Measurements from ENCODE around the gene CGB1. TPM values are rescaled to one million over a fixed set of nuclear protein-coding genes. Genes with fewer than 3 reads are reported as not detected.

Gene CGB1
- polyA plus RNA-seq, 1 of the 3 experiments (the other 2 are of a cell fraction) = not detected

DNA sequence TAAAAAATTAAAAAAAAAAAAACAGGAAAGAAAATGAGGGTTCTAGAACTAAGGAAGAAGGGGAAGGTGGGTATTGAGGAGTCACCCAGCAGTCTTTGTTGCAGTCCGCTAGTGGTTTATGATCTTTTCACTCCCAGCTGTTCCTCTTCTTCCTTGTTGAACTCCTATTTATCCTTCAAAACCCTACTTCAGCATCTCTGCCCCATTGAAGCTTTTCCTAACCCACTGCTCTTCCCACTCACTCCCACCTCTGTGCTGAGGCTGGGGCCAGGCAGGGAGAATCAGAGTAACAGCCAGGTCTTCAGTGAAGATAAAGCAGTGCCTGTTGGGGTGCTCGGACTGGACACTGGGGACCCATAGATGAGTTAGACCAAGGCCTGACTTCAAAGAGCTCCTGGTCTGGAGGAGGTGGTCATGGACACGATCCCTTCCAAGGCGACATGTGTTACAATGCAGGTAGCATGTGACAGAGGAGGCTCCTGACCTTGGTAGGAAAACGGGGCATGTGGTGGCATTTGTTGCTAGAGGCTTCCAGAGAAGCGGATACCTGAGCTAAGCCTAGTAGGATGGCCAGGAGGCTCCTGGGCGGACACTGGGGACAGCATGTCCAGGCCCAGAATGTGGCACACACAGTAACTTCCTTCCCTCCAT, 31.6 kb downstream of the CGB1 start (continued):
- TF ChIP-seq FOXM1 (IDR thresholded peaks at IDR 0.05; ENCODE audit: low read depth) (no peak), EZH2phosphoT487 (IDR thresholded peaks at IDR 0.05; ENCODE audit: borderline replicate concordance, low read depth) (no peak), RFX5 (IDR thresholded peaks at IDR 0.05; ENCODE audit: low read length) (no peak), TEAD4 (IDR thresholded peaks at IDR 0.05; ENCODE audit: borderline replicate concordance, insufficient read depth) (no peak)

DNA sequence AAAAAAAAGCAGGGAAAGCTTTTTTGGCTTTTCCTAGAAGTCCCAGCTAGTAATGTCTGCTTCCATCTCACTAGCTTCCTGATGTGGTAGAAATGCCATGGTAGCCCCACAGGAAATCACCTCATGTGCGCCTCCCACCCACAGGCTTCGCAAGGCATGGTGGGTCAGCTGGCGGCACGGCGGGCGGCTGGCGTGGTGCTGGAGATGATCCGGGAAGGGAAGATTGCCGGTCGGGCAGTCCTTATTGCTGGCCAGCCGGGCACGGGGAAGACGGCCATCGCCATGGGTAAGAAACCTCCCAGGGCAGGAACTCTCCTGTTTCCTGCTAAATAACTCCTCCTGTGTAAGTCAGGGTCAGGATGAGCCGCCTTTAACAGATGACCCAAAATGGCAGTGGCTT, 32.6 kb downstream of the CGB1 start:
- POLR2A ChIA-PET = no interaction called here
- Histone ChIP-seq H3K9me2 (no peaks in the 10 kb centered on the region), H3K4me1 (ENCODE audit: control insufficient read depth in 1 of 2, insufficient read depth in 2 of 2, low read depth in 1 of 2, low read length in 1 of 2) (no peaks in the 10 kb centered on the region), H3K27me3 (ENCODE audit: insufficient read depth) (no peaks in the 10 kb centered on the region), H3K4me3 (ENCODE audit: low read depth in 2 of 2, low read length in 1 of 2) (no peak overlapping the region), H3F3A (replicated peaks; ENCODE audit: insufficient read depth) (no peaks in the 10 kb centered on the region), H3K4me2 (no peak overlapping the region), H3K79me2 (ENCODE audit: insufficient read depth) (peaks cover 33% of the 10 kb centered on the region; the same call in 1 of the 2 replicates), H3K36me3 (replicated peaks in 1 of 2; ENCODE audit: control insufficient read depth in 1 of 2, insufficient read depth in 2 of 2, low read length in 1 of 2) (peaks cover 20 to 39% of the 10 kb centered on the region in 2 experiments), H3K9ac (no peak overlapping the region), H2AFZ (ENCODE audit: low read depth) (no peak overlapping the region), H4K20me1 (ENCODE audit: insufficient read depth) (no peaks in the 10 kb centered on the region), H3K27ac (ENCODE audit: low read depth in 2 of 2, low read length in 1 of 2) (no peak overlapping the region), H3K9me3 (no peaks in the 10 kb centered on the region)
- WGBS (ENCODE audit: low lambda C conversion rate) = 99% methylated on average over 15 of the region's 15 CpGs
- TF ChIP-seq TCF12 (IDR thresholded peaks at IDR 0.05) (no peak), CHD2 (IDR thresholded peaks at IDR 0.05; ENCODE audit: low read length, partially characterized antibody) (no peak), EZH2phosphoT487 (IDR thresholded peaks at IDR 0.05; ENCODE audit: borderline replicate concordance, low read depth) (no peak), RFX5 (IDR thresholded peaks at IDR 0.05; ENCODE audit: low read length) (no peak), GATA2 (CRISPR knock-in tag; IDR thresholded peaks at IDR 0.05) (no peak), YY1 (IDR thresholded peaks at IDR 0.05; ENCODE audit: low read depth) (no peak), MXI1 (IDR thresholded peaks at IDR 0.05; ENCODE audit: low read depth, low read length) (no peak), FOXJ3 (CRISPR knock-in tag; IDR thresholded peaks at IDR 0.05) (no peak), MEF2A (IDR thresholded peaks at IDR 0.05; ENCODE audit: borderline replicate concordance, low read depth) (no peak)
- TF ChIP-seq, protein P1, sequence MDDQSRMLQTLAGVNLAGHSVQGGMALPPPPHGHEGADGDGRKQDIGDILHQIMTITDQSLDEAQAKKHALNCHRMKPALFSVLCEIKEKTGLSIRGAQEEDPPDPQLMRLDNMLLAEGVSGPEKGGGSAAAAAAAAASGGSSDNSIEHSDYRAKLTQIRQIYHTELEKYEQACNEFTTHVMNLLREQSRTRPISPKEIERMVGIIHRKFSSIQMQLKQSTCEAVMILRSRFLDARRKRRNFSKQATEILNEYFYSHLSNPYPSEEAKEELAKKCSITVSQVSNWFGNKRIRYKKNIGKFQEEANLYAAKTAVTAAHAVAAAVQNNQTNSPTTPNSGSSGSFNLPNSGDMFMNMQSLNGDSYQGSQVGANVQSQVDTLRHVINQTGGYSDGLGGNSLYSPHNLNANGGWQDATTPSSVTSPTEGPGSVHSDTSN (IDR thresholded peaks at IDR 0.05) = no peak
- TF ChIP-seq, protein P2, sequence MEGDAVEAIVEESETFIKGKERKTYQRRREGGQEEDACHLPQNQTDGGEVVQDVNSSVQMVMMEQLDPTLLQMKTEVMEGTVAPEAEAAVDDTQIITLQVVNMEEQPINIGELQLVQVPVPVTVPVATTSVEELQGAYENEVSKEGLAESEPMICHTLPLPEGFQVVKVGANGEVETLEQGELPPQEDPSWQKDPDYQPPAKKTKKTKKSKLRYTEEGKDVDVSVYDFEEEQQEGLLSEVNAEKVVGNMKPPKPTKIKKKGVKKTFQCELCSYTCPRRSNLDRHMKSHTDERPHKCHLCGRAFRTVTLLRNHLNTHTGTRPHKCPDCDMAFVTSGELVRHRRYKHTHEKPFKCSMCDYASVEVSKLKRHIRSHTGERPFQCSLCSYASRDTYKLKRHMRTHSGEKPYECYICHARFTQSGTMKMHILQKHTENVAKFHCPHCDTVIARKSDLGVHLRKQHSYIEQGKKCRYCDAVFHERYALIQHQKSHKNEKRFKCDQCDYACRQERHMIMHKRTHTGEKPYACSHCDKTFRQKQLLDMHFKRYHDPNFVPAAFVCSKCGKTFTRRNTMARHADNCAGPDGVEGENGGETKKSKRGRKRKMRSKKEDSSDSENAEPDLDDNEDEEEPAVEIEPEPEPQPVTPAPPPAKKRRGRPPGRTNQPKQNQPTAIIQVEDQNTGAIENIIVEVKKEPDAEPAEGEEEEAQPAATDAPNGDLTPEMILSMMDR (IDR thresholded peaks at IDR 0.05) = no peak
- no peak for DNase-seq
- CTCF ChIA-PET = interaction anchor here (0.6 to 2.8 kb wide), 5 partner anchors 9 to 70 kb away, joined by 3 to 14 read pairs (median 4); partner anchors contain the start of genes GYS1 and RUVBL2

Measured in SK-N-SH (cell line).